Large intestine (tissue), 3 donors: ENCODE measurements around the gene ABCG1. TPM values are rescaled to one million over a fixed set of nuclear protein-coding genes. Genes with fewer than 3 reads are reported as not detected.
A peak's percentile ranks its signal among the peaks of the same experiment; 100 is the strongest.

Source experiments
- DNase-seq, 2 donors: peaks; one replicate each; pipeline versions ENCODE4 v3.0.0 to v3.0.0-alpha.2; 2013
- H3K27ac ChIP-seq: one replicate; pipeline ENCODE4 v1.5.1; 2013; ENCODE audit warnings: low read length
- H3K27me3 ChIP-seq: 2 replicates; pipeline ENCODE4 v1.6.1; 2013; ENCODE audit warnings: low read length; ENCODE audit not compliant: control insufficient read depth, insufficient read depth
- H3K36me3 ChIP-seq: 2 replicates; pipeline ENCODE4 v1.6.1; 2013; ENCODE audit warnings: low read length; ENCODE audit not compliant: control insufficient read depth, insufficient read depth
- H3K4me1 ChIP-seq: one replicate; pipeline ENCODE4 v1.6.1; 2013; ENCODE audit warnings: low read length; ENCODE audit not compliant: control insufficient read depth, insufficient read depth
- H3K4me3 ChIP-seq: one replicate; pipeline ENCODE4 v1.5.1; 2013; ENCODE audit warnings: low read length
- H3K9me3 ChIP-seq: one replicate; pipeline ENCODE4 v1.6.1; 2013; ENCODE audit warnings: mild to moderate bottlenecking, low read depth, low read length, moderate library complexity; ENCODE audit not compliant: control insufficient read depth
- WGBS: methylation state at CpG from one replicate; pipeline ENCODE4 v1.1.5; 2013; ENCODE audit warnings: low lambda C conversion rate; ENCODE audit not compliant: insufficient coverage; 5-methylcytosine and 5-hydroxymethylcytosine counted together
- polyA plus RNA-seq: library from polyadenylated mRNA; unstranded; fragments of 120-200 nt; gene quantifications from one replicate; pipeline ENCODE4 v1.2.1, GENCODE V29; 2013

ABCG1 gene
- polyA plus RNA-seq, 1 donor = 6.4 TPM

DNA sequence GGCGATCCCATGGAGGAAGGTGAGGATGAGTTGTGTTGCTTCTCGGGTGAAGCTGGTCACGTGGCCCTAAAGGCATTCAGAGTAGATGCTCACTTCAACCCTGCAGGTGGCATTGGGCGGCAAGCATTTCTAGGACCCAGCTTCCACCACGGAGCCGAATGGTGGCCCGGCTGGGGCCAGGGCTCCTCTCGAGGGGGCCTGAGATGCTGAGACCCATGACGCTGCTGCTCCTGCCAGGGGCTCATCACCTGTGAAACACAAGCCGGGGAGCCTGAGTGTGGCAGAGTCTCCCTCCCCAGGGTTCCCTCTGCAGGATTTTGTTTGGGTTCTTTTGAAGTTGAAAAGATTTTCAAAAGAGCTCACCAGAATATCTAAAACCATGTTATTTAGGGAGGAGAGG lies 41.2 kb downstream of the ABCG1 start:
- Histone ChIP-seq H3K9me3 (no peaks in the 10 kb centered on the region), H3K4me1 (no peaks in the 10 kb centered on the region), H3K36me3 (no peaks in the 10 kb centered on the region), H3K27me3 (no peaks in the 10 kb centered on the region), H3K27ac (no peak overlapping the region), H3K4me3 (no peak overlapping the region)
- no CpG with 5 or more reads among the region's 10 CpGs for WGBS
- no peak for DNase-seq

DNA sequence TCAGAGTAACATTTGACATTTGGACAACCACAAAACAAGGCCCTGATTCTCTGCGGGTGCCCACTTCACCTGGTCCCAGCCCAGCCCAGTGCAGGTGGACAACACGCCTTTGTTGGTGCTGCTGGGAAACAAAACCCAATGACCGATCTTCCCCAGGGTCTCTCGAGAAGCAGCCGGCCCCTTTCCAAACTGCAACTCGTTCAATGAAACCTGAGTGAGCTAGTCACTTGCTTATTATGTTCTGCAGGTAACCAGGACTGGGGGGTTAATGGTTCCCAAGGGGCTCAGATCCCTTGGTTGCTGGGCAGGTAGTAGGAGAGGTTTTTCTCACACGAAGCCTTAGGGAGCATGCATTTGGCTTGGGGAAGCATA lies 42.9 kb downstream of the ABCG1 start:
- no CpG with 5 or more reads among the region's 7 CpGs for WGBS
- DNase-seq = no peak
- H3K27ac ChIP-seq = no peak overlapping the region

DNA sequence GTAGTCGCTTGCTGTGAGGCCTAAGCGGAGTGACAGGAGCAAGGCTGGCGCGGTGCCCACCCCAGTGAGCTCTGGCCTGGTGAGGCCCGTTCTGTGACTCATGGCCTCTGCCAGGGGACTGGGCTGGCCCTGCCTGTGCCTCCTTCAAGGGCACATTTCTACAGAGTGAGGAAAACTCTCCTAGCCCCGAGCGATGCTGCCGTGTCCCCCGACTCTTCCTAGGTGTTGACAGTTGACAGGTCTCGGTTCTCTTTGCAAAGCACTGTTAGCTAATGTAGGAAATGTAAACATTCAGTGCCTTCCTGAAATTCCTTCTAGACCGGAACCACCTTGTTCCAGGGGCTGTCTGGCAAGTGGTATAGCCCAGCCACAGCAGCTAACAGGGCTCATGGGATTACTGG lies 43.9 kb downstream of the ABCG1 start:
- DNase-seq = no peak
- Histone ChIP-seq H3K4me3 (no peak overlapping the region), H3K27ac (no peak overlapping the region), H3K36me3 (no peaks in the 10 kb centered on the region), H3K4me1 (no peaks in the 10 kb centered on the region), H3K9me3 (no peaks in the 10 kb centered on the region), H3K27me3 (no peaks in the 10 kb centered on the region)
- no CpG with 5 or more reads among the region's 11 CpGs for WGBS

More for the DNA sequence above, 42.9 kb downstream of the ABCG1 start:
- no peak overlapping the region for H3K4me3 ChIP-seq
- H3K9me3 ChIP-seq = no peaks in the 10 kb centered on the region
- no peaks in the 10 kb centered on the region for H3K36me3 ChIP-seq
- no peaks in the 10 kb centered on the region for H3K4me1 ChIP-seq
- H3K27me3 ChIP-seq = no peaks in the 10 kb centered on the region

DNA sequence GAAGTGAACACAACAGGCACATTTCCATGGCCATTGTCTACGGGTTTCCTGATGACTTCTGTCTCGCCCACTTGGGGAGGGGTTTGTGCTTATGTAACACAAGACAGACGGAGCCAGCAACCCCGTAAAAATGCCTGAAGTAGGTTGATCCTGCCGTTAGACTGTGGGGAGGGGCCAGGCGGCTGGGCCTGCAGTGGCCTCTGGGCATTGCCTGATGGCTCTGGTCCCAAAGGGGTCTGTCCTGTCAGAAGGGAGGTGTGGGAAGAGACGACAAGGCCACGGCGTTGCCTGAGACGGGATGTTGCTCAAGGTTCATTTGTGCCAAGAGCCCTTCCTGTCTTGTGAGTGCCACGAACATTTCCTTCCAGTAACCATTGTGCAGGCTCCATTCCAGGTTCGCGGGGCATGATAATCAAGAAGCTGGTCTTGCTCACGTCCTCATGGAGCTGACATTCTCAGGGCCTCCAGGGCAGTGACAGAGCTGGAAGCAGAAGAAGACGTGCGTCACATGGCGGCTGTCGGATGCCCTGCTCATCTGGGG lies 44.7 kb downstream of the ABCG1 start:
- WGBS = 83% methylated on average over 1 of the region's 18 CpGs
- Histone ChIP-seq H3K27ac (peak overlapping the region; percentile 23), H3K27me3 (no peaks in the 10 kb centered on the region), H3K4me1 (no peaks in the 10 kb centered on the region), H3K36me3 (no peaks in the 10 kb centered on the region), H3K9me3 (no peaks in the 10 kb centered on the region), H3K4me3 (no peak overlapping the region)
- no peak for DNase-seq

DNA sequence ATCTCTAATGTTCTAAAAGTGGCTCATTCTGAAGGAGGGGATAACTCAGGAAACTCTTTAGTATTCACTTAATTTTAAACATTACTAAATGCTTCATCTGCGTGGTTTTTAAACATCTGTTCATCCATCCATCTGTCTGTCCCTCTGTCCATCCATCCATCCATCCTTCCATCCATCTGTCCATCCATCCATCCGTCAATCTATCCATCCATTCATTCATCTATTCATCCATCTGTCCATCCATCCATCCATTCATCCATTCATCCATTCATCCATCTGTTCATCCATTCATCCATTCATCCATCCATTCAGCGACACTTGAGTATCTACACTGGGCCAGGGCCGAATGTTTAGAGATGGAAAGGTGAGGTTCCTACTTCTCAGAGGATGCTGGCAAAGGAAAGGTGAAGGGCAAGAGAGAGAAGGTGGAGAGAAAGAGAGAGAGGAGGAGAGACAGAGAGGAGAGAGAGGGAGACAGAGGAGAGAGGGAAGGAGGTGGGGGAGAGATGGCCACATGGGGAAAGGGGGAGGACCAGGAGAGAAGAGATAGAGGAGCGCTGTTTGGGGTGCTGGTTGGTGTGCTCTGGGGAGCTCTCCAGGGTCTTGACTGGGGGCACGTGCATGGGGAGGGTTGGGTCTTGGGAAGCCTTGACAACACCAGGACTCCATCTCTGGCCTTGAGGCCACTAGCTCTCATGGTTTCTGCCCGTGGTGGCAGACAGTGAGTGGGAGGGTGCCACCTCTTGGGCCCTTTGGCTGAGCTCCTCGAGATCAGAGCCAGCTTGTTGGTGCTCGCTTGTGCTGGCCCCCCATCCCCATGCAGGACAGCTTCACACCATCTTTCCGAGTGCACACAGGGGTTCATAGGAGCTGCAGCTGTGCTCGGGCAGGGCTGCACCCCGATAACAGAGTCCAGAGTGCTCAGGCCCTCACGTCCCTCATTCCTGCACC lies 45.6 kb downstream of the ABCG1 start:
- H3K36me3 ChIP-seq = no peaks in the 10 kb centered on the region
- no peak for DNase-seq
- H3K27me3 ChIP-seq = no peaks in the 10 kb centered on the region
- H3K9me3 ChIP-seq = no peaks in the 10 kb centered on the region
- no peaks in the 10 kb centered on the region for H3K4me1 ChIP-seq
- WGBS = 98% methylated on average over 4 of the region's 13 CpGs
- H3K27ac ChIP-seq = no peak overlapping the region
- no peak overlapping the region for H3K4me3 ChIP-seq

DNA sequence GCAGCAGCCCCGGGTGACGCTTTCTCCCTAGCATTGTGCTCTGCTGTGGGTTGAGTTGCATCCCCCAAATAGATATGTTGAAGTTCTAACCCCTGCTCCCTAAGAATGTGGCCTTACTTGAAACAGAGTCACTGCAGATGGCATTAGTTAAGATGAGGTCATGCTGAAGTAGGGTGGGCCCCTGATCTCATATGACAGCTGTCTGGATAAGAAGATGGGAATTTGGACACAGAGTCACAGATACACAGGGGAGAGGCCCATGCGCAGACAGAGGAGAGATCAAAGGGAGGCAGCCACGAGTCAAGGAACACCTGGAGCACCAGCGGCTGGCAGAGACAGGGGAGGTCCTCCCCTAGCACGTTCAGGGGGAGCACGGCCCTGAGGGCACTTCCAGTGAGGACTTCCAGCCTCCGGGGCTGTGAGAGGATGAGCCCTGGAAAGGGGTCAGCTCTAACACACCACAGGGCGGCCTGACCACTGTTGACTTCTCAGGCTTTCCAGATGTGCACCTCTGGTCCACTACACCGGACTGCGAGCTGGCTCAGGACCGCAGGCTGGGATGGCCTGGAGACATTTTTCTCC lies 46.4 kb downstream of the ABCG1 start:
- peak in 1 of 2 donors; percentile 36 for DNase-seq

DNA sequence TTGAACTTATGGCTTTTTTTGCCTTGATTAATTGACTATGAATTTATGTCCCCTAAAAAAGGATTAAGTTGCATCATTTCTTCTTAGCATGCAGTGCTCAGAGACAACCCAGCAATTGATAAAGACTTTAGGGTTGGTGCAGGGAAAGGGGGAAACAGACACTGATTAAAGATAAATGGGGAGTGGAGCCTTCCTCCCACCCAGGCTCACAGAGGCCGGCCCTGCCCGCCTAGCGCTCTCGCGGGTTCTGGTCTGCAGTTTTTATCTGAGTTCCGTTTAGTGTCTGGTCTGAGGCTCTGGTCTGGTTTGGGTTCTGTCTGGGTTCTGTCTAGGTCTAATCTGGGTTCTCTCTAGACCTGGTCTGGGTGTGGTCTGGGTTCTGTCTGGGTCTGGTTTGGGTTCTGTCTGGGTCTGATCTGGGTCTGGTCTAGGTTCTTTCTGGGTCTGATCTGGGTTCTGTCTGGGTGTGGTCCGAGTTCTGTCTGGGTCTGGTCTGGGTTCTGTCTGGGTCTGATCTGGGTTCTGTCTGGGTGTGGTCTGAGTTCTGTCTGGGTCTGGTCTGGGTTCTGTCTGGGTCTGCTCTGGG lies 48.1 kb downstream of the ABCG1 start:
- no peak for DNase-seq

More for the DNA sequence above, 46.4 kb downstream of the ABCG1 start:
- Histone ChIP-seq H3K36me3 (no peaks in the 10 kb centered on the region), H3K9me3 (no peaks in the 10 kb centered on the region), H3K27ac (no peak overlapping the region), H3K4me1 (no peaks in the 10 kb centered on the region), H3K4me3 (no peak overlapping the region), H3K27me3 (no peaks in the 10 kb centered on the region)
- no CpG with 5 or more reads among the region's 12 CpGs for WGBS

DNA sequence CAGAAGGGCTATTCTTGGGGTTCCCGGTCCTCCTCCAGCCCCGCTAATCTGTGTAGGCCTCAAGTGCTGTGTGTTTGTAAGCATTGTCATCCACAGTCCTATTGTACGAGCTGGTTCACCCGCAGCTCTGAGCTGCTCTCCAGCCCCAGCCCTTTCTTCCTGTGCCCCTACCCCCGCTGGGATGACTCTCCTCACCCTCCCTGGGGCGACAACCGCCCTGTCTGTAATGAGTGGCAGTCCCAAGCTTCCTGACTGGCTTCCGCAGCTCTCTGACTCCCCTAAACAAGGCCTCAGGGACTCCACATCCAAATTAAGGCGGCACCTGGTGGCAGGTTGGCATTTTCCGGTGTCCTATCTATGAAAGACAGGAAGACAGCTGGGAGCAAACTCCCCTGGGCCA lies 50.4 kb downstream of the ABCG1 start:
- Histone ChIP-seq H3K4me1 (no peaks in the 10 kb centered on the region), H3K9me3 (no peaks in the 10 kb centered on the region), H3K27ac (no peak overlapping the region), H3K4me3 (no peak overlapping the region), H3K27me3 (no peaks in the 10 kb centered on the region), H3K36me3 (no peaks in the 10 kb centered on the region)
- no CpG with 5 or more reads among the region's 10 CpGs for WGBS
- no peak for DNase-seq

More for the DNA sequence above, 48.1 kb downstream of the ABCG1 start:
- no peaks in the 10 kb centered on the region for H3K4me1 ChIP-seq
- WGBS = no CpG with 5 or more reads among the region's 7 CpGs
- H3K27me3 ChIP-seq = no peaks in the 10 kb centered on the region
- H3K36me3 ChIP-seq = no peaks in the 10 kb centered on the region
- no peak overlapping the region for H3K4me3 ChIP-seq
- H3K27ac ChIP-seq = no peak overlapping the region
- H3K9me3 ChIP-seq = no peaks in the 10 kb centered on the region

DNA sequence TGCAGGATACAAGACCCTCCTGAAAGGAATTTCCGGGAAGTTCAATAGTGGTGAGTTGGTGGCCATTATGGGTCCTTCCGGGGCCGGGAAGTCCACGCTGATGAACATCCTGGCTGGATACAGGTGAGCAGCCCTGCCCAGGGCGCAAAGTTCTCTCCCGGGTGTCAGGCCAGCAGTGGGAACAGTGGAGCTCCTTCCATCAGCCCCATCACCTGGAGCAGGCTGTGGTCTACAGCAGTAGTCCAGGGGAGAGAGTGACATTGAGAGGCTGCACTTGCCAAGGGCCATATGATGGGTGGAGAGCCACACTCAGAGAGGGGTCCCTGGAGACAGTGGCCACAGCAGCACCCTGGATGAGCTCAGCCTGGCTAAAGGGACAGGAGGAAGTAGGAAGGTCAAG lies 52.1 kb downstream of the ABCG1 start:
- H3K4me1 ChIP-seq = no peaks in the 10 kb centered on the region
- H3K27me3 ChIP-seq = no peaks in the 10 kb centered on the region
- no peak overlapping the region for H3K27ac ChIP-seq
- WGBS = no CpG with 5 or more reads among the region's 6 CpGs
- H3K9me3 ChIP-seq = no peaks in the 10 kb centered on the region
- H3K4me3 ChIP-seq = no peak overlapping the region
- H3K36me3 ChIP-seq = no peaks in the 10 kb centered on the region
- DNase-seq = no peak

DNA sequence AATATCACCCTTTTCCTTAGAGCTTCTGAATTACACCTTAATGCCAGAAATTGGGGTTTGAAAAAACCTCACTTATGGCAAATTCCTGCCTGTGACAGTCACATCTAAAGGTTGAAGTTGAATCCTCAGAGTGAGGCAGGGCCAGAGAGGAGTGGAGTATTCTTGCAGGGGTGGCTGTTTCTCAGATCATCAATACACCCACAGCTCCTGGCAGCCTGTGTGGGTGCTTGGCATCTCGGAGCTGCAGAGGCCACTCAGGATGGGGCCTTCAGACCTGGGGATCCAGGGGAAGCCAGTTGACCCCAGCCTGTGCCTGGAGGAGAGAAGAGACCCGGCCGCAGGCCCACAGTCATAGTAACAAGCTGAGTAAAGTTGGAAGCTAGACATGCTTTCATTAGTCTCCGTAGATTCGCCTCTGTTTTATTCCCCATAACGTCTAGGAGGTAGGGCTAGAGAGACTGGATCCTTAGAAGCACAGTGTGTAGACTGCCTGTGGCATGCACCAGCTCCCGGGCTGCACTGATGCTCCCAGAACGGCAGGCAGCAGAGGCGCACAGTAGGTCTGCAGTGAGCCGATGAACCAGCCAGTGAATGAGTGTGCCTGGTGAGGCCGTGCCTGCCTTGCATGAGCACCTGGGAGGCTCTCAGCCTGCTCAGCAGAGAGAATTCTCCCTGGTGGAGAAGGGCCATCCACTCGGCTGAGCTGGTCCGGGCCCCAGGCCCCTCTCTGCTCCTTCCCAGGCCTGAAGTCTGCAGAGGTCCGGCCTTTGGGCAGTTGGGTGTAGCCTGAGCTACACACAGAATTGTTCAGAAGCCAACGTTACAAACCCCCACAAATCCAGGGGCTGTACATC lies 53.4 kb downstream of the ABCG1 start:
- no CpG with 5 or more reads among the region's 15 CpGs for WGBS
- no peak overlapping the region for H3K4me3 ChIP-seq
- H3K36me3 ChIP-seq = no peaks in the 10 kb centered on the region
- no peaks in the 10 kb centered on the region for H3K9me3 ChIP-seq
- H3K27ac ChIP-seq = no peak overlapping the region
- no peak for DNase-seq
- no peaks in the 10 kb centered on the region for H3K27me3 ChIP-seq
- H3K4me1 ChIP-seq = no peaks in the 10 kb centered on the region
